NOMO-1 (cell line): ENCODE results near the gene UBR4.
"Not testable (repeated sequence)": the region's sequence is repeated elsewhere in the genome, so short reads cannot be mapped to it uniquely, and the experiment has no call there.

Experiments
- DNase-seq, 2 experiments: peaks; one replicate each; lab custom pipeline; 2025; ENCODE audit not compliant: unreplicated experiment in 2 of 2; lab: John Stamatoyannopoulos, UW

UBR4 gene

DNA sequence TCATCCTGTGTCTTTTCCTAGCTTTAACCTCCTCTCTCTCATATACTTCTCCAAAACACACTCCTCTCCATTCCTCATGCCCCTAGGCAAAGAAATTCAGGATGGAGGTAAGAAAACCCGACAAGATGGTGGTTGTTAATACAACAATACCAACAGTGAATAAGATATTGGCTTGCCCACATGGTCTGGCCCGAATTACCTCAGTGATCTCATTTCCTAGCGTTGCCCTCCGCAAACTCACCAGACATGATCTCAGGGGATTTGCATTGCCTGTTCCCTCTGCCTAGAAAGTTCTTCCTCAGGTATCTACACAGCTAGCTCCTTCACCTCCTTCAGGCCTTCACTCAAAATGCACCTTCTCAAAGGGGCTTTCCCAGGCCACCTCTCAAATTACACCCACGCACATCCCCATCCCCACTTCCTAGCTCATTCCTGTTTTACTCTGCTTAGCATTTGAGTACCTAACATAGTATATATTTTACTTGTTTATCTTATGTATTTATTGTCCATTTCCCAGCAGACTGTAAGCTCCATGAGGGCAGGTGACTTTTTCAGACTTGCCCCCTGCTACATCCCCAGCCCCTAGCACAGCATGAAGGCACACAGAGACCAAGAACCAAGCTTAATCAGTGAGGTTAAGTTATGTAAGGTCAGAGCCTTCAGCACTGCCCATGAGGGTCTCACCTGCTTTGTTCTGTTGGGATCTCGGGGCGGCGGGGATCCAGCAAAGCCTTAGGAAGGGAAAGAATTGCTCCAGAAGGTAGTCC lies 10.2 kb upstream of the UBR4 start:
- no peak for DNase-seq

- DNase-seq: no peak
Observed at GRCh38 chr1:19219451-19219850, 9.4 kb upstream of the UBR4 start.

DNA sequence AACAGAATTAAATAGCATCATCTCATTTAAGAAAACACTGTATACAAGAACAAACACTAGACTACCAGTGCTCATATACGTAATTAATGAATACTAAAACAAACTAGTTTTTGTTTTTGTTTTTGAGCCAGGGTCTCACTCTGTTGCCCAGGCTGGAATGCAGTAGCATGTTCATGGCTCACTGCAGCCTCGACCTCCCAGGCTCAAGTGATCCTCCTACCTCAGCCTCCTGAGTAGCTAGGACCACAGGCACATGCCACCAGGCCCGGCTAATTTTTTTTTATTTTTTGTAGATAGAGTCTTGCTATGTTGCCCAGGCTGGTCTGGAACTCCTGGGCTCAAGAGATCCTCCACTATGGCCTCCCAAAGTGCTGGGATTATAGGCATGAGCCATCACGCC lies 6.5 kb upstream of the UBR4 start:
- not testable (repeated sequence) for DNase-seq

DNA sequence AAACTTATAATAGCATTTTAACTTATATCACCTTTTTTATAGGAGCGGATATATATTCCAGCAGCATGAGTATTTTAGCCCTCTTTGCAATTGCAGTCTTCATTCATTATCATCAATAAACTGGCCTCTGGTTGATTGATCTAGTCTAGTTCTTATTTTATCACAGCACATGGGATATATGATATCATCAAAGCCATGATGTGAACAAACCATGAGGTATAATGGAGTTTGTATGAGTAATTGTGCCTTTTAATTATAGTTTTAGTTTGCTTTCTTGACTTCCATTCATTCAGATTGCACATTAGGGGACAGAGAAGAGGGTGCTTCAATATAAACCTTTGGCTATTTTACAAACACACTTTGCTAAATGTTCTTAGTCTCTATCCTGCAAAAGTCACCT lies 3.5 kb upstream of the UBR4 start:
- no peak for DNase-seq

DNA sequence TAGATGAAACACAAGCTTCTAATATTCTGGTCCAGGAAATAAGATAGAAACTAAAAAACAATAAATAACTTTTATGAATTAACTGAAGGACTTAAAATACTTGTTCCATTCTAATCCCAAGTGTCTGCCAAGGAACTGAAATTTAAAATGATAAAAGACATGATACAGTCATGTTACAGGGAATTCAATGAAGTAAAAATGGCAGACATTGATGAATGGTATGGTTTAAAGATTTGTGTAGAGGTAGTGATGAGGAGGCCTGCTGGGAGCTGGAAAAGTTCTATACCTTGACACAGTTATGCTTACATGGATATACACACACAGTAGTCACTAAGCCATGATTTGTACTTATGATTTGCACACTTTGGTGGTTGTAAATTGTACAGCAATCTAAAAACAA lies 2.1 kb upstream of the UBR4 start:
- DNase-seq: no peak

GRCh38 chr1:19210772-19211549 lies 895 bp upstream of the UBR4 start:
- peak; percentile 16 to 44 for DNase-seq

GRCh38 chr1:19209439-19209989 lies 552 bp downstream of the UBR4 start:
- peak; percentile 7 to 47 for DNase-seq

DNA sequence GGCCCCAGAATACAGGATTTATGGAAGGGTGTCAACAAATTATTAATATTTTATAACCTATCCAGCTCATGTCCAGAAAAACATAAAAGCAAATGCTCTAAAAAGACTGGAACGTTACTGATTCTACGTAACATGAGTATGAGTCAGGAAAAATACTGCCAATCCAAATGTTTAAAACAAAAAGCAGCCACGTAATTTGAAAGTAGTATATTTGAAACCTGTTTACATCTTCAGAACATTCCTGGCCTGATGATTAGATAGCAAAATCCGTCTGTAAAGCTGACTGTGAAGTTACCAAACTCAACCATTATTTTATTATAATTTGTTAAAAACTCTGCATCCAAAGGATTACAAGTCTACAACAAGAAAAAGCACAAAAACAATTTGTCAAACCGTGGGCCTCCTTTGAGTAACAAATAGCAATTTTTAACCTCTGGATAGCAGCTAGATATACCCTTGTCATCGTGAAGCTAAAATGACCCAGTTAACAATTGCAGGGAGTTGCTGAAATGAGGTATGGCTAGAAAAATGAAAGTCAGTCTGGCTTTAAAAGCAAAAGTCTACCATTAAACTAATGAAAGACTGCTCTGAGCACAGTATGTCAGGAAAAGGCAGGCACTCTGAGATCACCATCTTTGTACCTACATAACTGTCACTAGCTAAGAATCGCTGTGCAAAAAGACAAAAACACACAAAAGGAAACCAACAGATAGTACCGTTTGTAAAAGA lies 1.2 kb downstream of the UBR4 start:
- DNase-seq: no peak

DNA sequence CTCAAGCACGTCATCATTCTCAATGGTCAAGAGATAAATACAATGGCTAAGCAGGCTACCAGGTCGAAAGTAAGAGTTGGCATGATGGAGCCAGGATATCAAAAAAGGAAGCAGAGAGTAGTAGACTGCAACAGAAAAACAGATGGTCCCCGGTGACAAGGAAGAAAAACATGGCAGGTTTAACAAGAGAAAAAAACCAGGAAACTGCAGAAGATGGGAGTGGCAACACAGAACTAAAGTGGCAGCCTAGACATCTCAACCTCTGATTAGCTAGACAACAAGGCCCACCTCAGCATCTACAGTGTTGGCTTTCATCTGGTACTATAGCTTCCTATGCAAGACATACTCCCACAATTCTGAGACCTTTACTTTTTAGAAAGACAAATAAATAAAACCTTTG lies 3.1 kb downstream of the UBR4 start:
- DNase-seq: no peak

DNA sequence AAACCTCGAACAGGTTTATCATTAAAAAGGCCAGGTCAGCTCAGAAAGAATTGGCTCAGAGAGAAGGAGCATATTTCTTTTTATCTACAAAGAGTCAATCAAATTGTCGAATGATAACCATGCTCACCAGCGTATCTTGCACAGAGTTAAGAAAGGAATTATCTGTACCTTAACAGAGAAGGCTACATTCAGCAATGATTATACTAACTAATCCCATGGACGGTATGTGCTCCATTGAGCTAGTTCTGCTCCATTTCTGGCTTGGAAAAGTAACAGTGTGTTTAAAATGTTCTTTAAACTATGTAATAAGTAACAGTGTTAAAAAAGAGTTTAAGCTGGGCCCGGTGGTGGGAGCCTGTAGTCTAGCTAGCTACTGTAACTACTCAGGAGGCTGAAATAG lies 4.2 kb downstream of the UBR4 start:
- no peak for DNase-seq

DNA sequence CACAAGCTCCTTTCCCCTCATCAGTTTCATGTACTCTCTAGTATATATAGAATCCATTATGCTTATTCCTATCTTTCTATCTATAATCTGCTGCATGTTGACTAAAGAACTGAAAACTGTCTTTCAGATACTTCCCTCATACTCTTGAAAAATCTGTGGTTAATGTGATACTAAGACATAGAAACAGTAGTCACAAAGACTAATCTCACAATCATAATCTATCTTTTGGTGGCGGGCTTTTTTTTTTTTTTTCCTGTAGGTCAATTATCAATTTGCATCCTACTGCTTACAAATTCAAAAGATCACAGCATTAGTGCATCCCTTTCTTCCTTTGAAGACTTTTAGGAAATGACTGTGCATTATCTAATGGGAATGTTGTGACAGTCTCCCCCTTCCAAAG lies 4.7 kb downstream of the UBR4 start:
- no peak for DNase-seq

DNA sequence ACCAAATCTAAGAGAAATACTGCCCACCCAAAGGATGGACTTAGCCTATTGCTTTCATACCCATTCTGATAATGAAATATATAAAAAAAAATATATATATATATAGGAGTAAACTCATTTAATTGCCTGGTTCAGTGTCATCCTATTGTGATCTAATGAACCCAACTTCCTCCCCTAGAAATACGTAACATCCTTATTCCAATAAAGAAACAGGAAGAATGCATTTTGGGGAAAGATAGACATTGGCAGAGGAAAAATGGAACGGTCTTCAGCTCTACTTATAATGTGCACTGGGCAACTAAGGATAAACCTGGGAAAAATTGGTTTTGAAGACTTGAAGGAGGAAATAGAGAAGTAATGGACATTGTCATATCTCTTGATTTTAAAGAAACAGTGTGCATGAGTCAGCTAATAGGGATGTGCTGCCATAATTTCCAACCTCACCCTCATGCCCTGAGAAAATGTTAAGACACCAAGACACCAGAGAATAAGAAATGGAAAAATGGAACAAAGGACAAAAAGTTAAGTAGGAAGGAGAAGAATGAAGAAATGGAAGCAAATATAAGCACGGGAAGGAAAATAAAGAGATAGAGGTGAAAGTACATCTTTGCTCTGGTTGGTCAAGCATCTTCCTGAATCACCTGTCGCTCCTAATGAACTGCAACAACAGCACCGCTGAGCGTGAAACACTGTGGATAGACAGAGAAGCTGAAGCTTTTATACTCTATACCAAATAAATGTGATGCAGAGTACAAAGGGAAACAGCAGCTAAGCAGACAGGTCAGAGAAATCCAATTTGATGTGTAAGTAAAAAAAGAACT lies 5.4 kb downstream of the UBR4 start:
- DNase-seq: no peak

GRCh38 chr1:19203440-19203839 lies 6.6 kb downstream of the UBR4 start:
- no peak for DNase-seq

DNA sequence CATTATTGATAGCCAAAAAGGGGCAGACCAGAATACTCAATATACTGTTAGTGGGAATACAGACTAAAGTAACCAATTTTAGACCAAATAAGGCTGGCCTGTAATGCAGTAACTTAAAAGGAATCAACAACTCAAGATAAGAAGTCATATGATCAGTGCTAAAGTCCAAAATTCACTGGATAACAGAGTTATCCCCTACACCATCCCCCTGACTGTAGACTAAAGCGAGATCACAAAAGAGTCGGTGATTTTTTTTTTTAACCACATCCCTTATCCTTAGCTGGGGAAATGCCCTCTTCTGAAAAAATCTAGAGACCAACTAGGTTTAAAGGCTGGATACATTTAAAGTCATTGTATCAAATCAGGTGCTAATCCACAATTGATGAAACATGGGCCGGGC lies 7.7 kb downstream of the UBR4 start:
- no peak for DNase-seq

GRCh38 chr1:19199969-19200604 lies 10.0 kb downstream of the UBR4 start:
- no peak for DNase-seq

DNA sequence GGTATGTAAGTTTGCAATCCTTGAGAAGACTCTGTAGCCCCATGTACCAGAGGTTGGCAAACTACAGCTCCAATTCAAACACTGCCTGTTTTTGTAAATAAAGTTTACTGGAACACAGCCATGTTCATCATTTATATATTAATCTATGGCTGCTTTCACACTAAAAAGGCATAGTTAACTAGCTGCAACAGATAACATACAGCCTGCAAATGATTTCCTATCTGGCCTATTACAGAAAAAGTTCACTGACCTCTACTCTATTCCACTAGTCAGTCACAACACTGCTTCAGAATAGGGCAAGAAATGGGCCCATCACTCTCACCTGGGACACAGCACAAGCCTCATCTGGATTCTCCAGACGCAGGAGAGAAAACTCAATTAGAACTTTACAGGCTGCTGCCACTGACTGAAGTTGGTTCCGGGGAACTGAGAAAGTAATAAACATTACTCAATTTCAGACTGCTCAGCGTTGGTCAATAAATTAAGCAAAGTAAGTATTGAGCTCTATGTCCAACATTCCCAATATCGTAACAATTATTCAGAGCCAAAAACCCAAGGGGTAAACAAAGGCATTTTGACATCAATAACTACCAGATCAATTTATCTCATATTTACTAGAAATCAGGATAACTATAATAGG lies 10.6 kb downstream of the UBR4 start:
- DNase-seq: no peak

GRCh38 chr1:19198820-19199219 lies 11.2 kb downstream of the UBR4 start:
- DNase-seq: no peak

- no peak for DNase-seq
Observed at GRCh38 chr1:19197845-19198244, 12.2 kb downstream of the UBR4 start.

- DNase-seq: no peak
Observed at GRCh38 chr1:19196331-19196730, 13.7 kb downstream of the UBR4 start.

DNA sequence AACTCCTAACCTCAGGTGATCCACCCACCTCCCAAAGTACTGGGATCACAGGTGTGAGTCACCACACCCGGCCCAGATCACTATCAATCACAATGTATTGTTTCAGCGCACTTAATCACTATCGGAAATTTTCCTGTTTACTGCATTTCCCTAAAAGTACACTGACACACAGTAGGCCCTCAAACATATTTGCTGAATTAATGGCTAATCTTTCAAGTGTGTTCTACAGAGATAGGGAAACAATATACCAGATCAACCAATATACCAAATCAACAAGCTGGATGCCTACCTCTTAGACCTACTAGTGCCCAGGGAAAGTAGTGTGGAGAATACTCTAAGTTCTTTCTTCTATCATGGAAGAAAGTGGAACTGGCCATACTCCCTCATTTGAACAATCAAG lies 17.1 kb downstream of the UBR4 start:
- no peak for DNase-seq
